Neural progenitor cell (in vitro differentiated cells): ENCODE results near the gene KRTAP19-1.

ENCODE experiments used
- EZH2 ChIP-seq: fragments of 200-600 bp; sonication (generic); IDR thresholded peaks from 2 replicates; pipeline ENCODE4 v1.6.1; 2017; ENCODE audit warnings: antibody characterized with exemption, mild to moderate bottlenecking, moderate library complexity
- EZH2phosphoT487 ChIP-seq: fragments of 200-600 bp; sonication (generic); IDR thresholded peaks from 2 replicates; pipeline ENCODE4 v1.6.1; 2017; ENCODE audit warnings: antibody characterized with exemption
- TF ChIP-seq, protein P1 (sequence below): fragments of 200-600 bp; sonication (generic); IDR thresholded peaks from 2 replicates; pipeline ENCODE4 v1.5.1; 2017; ENCODE audit warnings: antibody characterized with exemption, mild to moderate bottlenecking

DNA sequence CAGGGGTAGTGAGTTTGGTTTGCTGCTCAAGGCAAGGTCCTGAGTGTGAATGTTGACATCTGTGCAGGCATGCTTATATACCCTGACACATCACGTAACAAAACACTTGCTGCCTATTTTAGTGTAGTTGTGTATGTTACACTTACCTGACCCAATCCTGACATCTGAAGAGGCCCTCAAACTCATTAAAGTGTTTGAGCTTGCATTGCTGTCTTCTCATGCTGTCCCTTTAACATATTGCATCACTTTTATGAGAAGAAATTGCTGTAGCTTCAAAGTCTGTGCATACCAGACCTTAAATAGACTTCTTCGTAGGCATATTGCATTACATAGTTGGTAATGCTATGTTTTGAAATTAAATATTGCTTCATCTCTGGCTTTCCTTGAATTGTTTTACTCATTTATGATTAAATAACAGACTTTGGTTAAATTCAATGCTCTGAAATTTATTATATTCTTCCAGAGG lies 11.8 kb upstream of the KRTAP19-1 start, which contains the start of gene KRTAP19-3:
- TF ChIP-seq, protein P1, sequence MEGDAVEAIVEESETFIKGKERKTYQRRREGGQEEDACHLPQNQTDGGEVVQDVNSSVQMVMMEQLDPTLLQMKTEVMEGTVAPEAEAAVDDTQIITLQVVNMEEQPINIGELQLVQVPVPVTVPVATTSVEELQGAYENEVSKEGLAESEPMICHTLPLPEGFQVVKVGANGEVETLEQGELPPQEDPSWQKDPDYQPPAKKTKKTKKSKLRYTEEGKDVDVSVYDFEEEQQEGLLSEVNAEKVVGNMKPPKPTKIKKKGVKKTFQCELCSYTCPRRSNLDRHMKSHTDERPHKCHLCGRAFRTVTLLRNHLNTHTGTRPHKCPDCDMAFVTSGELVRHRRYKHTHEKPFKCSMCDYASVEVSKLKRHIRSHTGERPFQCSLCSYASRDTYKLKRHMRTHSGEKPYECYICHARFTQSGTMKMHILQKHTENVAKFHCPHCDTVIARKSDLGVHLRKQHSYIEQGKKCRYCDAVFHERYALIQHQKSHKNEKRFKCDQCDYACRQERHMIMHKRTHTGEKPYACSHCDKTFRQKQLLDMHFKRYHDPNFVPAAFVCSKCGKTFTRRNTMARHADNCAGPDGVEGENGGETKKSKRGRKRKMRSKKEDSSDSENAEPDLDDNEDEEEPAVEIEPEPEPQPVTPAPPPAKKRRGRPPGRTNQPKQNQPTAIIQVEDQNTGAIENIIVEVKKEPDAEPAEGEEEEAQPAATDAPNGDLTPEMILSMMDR: no peak
- TF ChIP-seq EZH2phosphoT487 (no peak), EZH2 (no peak)
